Stomach smooth muscle (tissue), 2 donors: Measurements from ENCODE around the gene PSORS1C1.
A peak's percentile ranks its signal among the peaks of the same experiment; 100 is the strongest.

Experiments
- H3K27ac ChIP-seq: one replicate; pipeline ENCODE4 v1.7.0; 2013; ENCODE audit warnings: mild to moderate bottlenecking, low read length, inconsistent platforms
- H3K27me3 ChIP-seq, 2 donors: one replicate each; pipeline ENCODE4 v1.7.0; 2013; ENCODE audit warnings: low read length in 2 of 2; ENCODE audit not compliant: insufficient read depth in 2 of 2, control insufficient read depth in 1 of 2
- H3K36me3 ChIP-seq, 2 donors: one replicate each; pipeline ENCODE4 v1.7.0; 2013; ENCODE audit warnings: low read length in 2 of 2; ENCODE audit not compliant: control insufficient read depth in 2 of 2, insufficient read depth in 2 of 2
- H3K4me1 ChIP-seq: one replicate; pipeline ENCODE4 v1.7.0; 2013; ENCODE audit warnings: low read length; ENCODE audit not compliant: control insufficient read depth, insufficient read depth
- H3K4me3 ChIP-seq, 2 donors: one replicate each; pipeline ENCODE4 v1.7.0; 2013; ENCODE audit warnings: low read length in 2 of 2
- H3K9ac ChIP-seq, 2 donors: one replicate each; pipeline ENCODE4 v1.7.0; 2013; ENCODE audit warnings: low read length in 2 of 2, mild to moderate bottlenecking in 1 of 2
- H3K9me3 ChIP-seq, 2 donors: one replicate each; pipeline ENCODE4 v1.7.0; 2013; ENCODE audit warnings: low read length in 2 of 2; ENCODE audit not compliant: control insufficient read depth in 2 of 2
- donor health status: healthy.
- donor health status: Pancreatic carcinoma.

PSORS1C1 gene

GRCh38 chr6:31115941-31116560, 1.5 kb downstream of the PSORS1C1 start:
- H3K27ac ChIP-seq = no peak overlapping the region
- H3K27me3 ChIP-seq = no peaks in the 10 kb centered on the region
- no peaks in the 10 kb centered on the region for H3K36me3 ChIP-seq
- no peaks in the 10 kb centered on the region for H3K9me3 ChIP-seq
- H3K4me3 ChIP-seq = no peak overlapping the region
- no peak overlapping the region for H3K9ac ChIP-seq
- H3K4me1 ChIP-seq = peaks cover 21% of the 10 kb centered on the region

DNA sequence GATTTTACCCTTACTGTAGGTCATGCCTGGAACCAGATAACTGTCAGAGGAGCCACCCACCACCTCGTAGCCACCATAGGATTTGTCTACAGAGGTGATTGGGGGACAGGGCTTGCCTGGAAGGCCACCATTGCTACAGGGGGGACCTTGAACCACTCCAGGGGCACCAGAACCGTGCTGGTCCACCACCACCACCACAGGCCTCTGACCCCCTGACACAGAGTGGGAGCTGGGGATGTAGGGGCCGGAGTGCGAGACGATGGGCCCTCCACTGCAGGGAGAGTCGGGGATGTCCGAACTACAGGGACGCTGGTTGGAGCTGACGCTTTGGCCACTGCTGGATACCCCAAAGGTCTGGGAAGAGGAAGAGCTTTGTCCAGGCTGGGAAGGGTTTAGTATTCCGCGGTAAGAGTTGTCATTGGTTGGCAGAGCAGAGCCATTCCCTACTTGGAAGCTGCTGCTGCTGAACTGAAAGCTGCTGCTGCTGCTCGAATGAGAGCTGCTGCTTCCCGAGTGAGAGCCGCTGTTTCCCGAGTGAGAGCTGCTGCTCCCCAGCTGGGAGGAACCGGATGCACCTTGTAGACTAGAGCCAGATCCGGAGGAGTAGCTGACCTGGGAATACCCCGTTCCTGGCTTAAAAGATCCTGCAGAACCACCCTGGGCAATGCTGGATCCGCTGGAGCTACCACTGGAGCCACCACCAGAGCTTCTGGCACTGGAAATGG, 2.2 kb downstream of the PSORS1C1 start:
- Histone ChIP-seq H3K4me1 (peaks cover 21% of the 10 kb centered on the region), H3K9ac (no peak overlapping the region), H3K36me3 (no peaks in the 10 kb centered on the region), H3K9me3 (no peaks in the 10 kb centered on the region), H3K27me3 (no peaks in the 10 kb centered on the region), H3K27ac (no peak overlapping the region), H3K4me3 (peak overlapping the region in 1 of 2 donors; percentile 47)

- Histone ChIP-seq H3K9me3 (no peaks in the 10 kb centered on the region), H3K4me3 (no peak overlapping the region), H3K36me3 (no peaks in the 10 kb centered on the region), H3K27me3 (no peaks in the 10 kb centered on the region), H3K4me1 (peaks cover 30% of the 10 kb centered on the region), H3K27ac (no peak overlapping the region), H3K9ac (no peak overlapping the region)
Observed at GRCh38 chr6:31118178-31118577, 3.6 kb downstream of the PSORS1C1 start.

- no peak within 1 kb of the TSS for H3K9ac ChIP-seq
- no peaks in the 10 kb centered on the region for H3K27me3 ChIP-seq
- H3K4me3 ChIP-seq = no peak within 1 kb of the TSS
- H3K4me1 ChIP-seq = peaks cover 15% of the 10 kb centered on the region
- no peaks in the 10 kb centered on the region for H3K9me3 ChIP-seq
- no peak within 1 kb of the TSS for H3K27ac ChIP-seq
- no peaks in the 10 kb centered on the region for H3K36me3 ChIP-seq
Observed at GRCh38 chr6:31120151-31120915, 5.7 kb downstream of the PSORS1C1 start, which contains the start of gene CDSN. Gene CDSN (minus strand): TSS chr6:31120446. CDS start chr6:31120419, 27 bp downstream.

GRCh38 chr6:31121131-31121790, 6.7 kb downstream of the PSORS1C1 start:
- no peaks in the 10 kb centered on the region for H3K36me3 ChIP-seq
- H3K4me1 ChIP-seq = peaks cover 14% of the 10 kb centered on the region
- no peak overlapping the region for H3K4me3 ChIP-seq
- H3K9ac ChIP-seq = no peak overlapping the region
- no peaks in the 10 kb centered on the region for H3K27me3 ChIP-seq
- no peaks in the 10 kb centered on the region for H3K9me3 ChIP-seq
- H3K27ac ChIP-seq = no peak overlapping the region

- H3K9me3 ChIP-seq = no peaks in the 10 kb centered on the region
- peak overlapping the region; percentile 29 to 38 for H3K9ac ChIP-seq
- H3K27ac ChIP-seq = peak overlapping the region; percentile 58
- no peaks in the 10 kb centered on the region for H3K27me3 ChIP-seq
- no peaks in the 10 kb centered on the region for H3K36me3 ChIP-seq
- peak overlapping the region in 1 of 2 donors; percentile 51 for H3K4me3 ChIP-seq
- H3K4me1 ChIP-seq = peaks cover 14% of the 10 kb centered on the region
Observed at GRCh38 chr6:31122791-31123706, 8.4 kb downstream of the PSORS1C1 start.

GRCh38 chr6:31125162-31125561, 10.6 kb downstream of the PSORS1C1 start:
- H3K27ac ChIP-seq = no peak overlapping the region
- H3K9me3 ChIP-seq = no peaks in the 10 kb centered on the region
- no peaks in the 10 kb centered on the region for H3K27me3 ChIP-seq
- no peak overlapping the region for H3K9ac ChIP-seq
- H3K4me1 ChIP-seq = peaks cover 14% of the 10 kb centered on the region
- H3K36me3 ChIP-seq = no peaks in the 10 kb centered on the region
- H3K4me3 ChIP-seq = no peak overlapping the region

DNA sequence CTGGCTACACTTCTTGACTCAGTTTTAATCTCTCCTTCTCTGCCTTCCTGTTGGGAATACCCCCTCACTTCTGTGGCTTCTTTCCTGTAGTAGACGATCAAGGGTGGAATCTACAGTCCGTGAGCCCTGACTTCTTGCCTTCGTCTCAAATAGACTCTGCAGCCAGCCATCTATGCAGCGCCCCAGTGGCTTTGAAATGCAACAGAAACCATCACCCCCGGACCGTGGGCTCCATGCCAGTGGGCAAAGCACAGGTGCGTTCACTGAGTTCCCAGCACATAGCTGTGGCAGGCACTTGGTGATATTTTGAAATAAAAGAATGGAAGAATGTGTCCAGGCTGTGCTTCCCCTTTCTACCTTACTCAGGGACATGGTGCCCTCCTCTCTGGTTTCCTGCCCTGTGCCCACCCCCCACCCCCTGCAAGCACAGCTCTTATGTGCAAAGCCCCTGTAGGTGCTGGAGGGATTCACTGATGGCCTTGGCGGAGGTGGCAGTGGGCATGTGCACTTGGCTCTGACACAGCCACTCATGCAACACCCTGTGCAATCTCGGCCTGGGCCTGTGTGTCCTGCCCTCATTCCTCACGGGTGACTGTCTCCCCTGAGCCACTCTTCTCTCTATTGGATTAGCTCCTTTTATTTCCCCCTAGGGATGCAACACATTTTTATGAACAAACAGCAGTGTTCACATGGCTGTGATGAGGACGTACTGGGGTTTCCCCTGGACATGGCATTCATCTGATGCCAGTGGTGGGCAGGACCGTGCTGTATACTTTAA, 11.2 kb downstream of the PSORS1C1 start:
- no peak overlapping the region for H3K27ac ChIP-seq
- no peak overlapping the region for H3K4me3 ChIP-seq
- H3K4me1 ChIP-seq = peaks cover 14% of the 10 kb centered on the region
- H3K36me3 ChIP-seq = no peaks in the 10 kb centered on the region
- no peaks in the 10 kb centered on the region for H3K27me3 ChIP-seq
- no peak overlapping the region for H3K9ac ChIP-seq
- no peaks in the 10 kb centered on the region for H3K9me3 ChIP-seq

DNA sequence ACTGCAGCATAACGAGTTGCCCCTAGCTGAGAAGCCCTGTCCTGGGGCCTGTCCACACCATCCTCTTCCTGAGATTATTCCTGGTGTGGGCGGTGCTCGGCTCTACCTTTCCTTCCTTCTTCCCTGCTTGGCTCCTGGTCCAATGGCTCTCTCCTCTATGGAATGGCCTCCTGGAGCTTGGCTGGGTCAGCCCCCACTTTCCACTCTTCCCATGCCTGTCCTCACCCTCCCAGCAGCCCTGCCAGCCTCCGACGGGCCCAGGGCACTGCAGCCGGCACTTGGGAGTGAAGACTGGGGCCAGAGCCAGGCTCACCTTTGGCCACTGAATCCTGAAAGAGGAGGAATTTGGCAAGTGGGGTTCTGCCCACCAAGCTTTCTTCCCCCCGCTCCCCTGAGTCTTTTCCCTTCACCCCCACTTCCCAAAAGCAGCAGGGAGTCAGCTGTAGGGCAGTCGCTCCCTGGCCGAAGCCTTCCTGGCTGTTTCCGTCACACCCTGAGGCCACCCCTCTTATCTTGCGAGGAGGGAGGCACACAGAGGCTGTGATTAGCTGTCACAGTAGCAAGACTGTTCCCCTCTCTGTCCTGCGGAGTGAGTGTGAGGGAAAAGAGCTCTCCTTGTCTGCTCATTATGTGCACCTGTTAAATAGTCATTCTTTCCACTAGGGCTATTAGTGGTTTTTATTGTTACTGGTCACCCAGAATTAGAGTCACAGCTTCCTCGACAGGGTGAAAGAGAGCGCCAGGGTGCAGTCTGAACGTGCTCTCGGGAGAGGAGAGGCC, 12.0 kb downstream of the PSORS1C1 start:
- Histone ChIP-seq H3K9ac (no peak overlapping the region), H3K36me3 (no peaks in the 10 kb centered on the region), H3K9me3 (no peaks in the 10 kb centered on the region), H3K4me3 (no peak overlapping the region), H3K27ac (no peak overlapping the region), H3K27me3 (no peaks in the 10 kb centered on the region), H3K4me1 (peaks cover 14% of the 10 kb centered on the region)
